ENCODE data around the gene INO80D. TPM values are rescaled to one million over a fixed set of nuclear protein-coding genes. Genes with fewer than 3 reads are reported as not detected.

The INO80D gene
- total RNA-seq, 2 experiments from 2014 or later: 45.3 to 48.9 TPM

DNA sequence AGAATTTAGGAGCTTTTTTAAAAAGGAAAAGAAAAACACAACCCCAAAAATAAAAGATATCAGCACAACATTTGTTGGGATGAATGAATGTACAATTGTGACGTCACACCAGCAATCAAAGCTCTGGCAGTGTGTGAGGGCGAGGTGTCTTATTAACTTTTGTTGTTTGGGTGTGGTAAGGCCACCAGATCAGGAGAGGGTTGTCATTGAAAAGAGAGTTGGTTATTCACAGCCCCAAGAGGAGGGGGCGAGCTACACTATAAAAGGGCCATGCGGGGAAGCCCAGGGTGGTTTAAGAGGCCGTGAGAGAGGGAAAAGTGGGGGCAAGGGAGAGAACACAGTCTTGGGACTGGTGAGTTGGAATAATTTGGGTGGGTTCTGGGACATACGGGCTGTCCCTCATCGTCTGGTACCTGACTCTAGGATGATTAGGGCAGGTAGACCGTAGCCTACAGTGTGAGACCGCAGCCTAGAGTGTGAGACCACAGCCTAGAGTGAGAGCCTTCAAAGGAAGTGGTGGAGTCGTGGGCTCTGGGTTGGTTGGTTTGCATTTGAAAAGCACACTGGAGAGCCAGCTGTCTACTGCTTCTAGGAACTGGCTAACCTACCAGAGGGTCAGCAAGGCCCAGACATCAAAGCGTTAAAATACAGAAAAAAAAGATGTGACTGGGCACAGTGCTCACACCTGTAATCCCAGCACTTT lies 128.4 kb downstream of the INO80D start:
- H3K4me1 ChIP-seq (ENCODE audit: insufficient read depth, low read length): no peaks in the 10 kb centered on the region
- H3K36me3 ChIP-seq (ENCODE audit: insufficient read depth, low read length): no peaks in the 10 kb centered on the region
- H3K27ac ChIP-seq (ENCODE audit: low read depth in 1 of 2, low read length in 2 of 2): no peak overlapping the region
- Mint-ChIP-seq H3K36me3 (ENCODE audit: low read depth) (no peaks in the 10 kb centered on the region), H3K4me1 (ENCODE audit: low read depth) (no peaks in the 10 kb centered on the region), H3K9me3 (no peaks in the 10 kb centered on the region), H3K4me3 (no peak overlapping the region), H3K27ac (no peak overlapping the region), H3K27me3 (no peaks in the 10 kb centered on the region)
- ChIA-PET CTCF (interaction anchor here (1.3 kb wide), 1 partner anchor 9 kb away, joined by 6 read pairs; no protein-coding TSS in a partner anchor), POLR2A (no interaction called here)
- intact Hi-C loops (cut with DNase I, micrococcal nuclease): no loop called here
- TF ChIP-seq CTCF (IDR thresholded peaks at IDR 0.05): no peak
- DNase-seq (peak in 1 of 14 experiments; percentile 30), ATAC-seq (ENCODE audit: poor library complexity) (no peak)
- no peaks in the 10 kb centered on the region for H3K27me3 ChIP-seq (ENCODE audit: control insufficient read depth in 1 of 2, insufficient read depth in 2 of 2, low read length in 2 of 2)
- no peak overlapping the region for H3K4me3 ChIP-seq (ENCODE audit: low read length)
- no peaks in the 10 kb centered on the region for H3K9me3 ChIP-seq (ENCODE audit: control insufficient read depth in 1 of 2, insufficient read depth in 1 of 2, low read length in 2 of 2)

DNA sequence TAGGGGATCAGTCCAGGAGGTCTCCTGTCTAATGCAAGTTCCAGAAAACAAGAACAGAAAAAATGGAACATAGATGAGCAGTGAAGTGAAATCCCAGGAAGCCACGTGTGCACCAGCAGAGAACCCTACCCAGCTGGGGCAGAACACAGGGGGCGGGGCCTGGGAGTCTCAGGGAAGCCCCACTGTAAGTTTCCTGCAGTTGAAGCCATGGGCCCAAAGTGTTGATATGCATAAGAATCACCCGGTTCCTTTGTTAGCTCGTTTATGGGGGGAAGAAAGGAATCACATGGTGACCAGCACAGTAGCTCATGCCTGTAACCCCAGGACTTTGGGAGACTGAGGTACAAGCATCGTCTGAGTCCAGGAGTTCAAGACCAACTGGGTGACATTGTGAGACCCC lies 131.3 kb downstream of the INO80D start:
- H3K27ac Mint-ChIP-seq: no peak overlapping the region
- no peak for TF ChIP-seq CTCF (IDR thresholded peaks at IDR 0.05)
- DNase-seq: no peak
- Histone ChIP-seq H3K36me3 (ENCODE audit: insufficient read depth, low read length) (no peaks in the 10 kb centered on the region), H3K4me3 (ENCODE audit: low read length) (no peak overlapping the region), H3K27ac (ENCODE audit: low read depth in 1 of 2, low read length in 2 of 2) (no peak overlapping the region), H3K27me3 (ENCODE audit: control insufficient read depth in 1 of 2, insufficient read depth in 2 of 2, low read length in 2 of 2) (no peaks in the 10 kb centered on the region), H3K9me3 (ENCODE audit: control insufficient read depth in 1 of 2, insufficient read depth in 1 of 2, low read length in 2 of 2) (no peaks in the 10 kb centered on the region), H3K4me1 (ENCODE audit: insufficient read depth, low read length) (no peaks in the 10 kb centered on the region)
- no peaks in the 10 kb centered on the region for H3K36me3 Mint-ChIP-seq (ENCODE audit: low read depth)
- ChIA-PET POLR2A (no interaction called here), CTCF (no interaction called here)
- no peaks in the 10 kb centered on the region for H3K4me1 Mint-ChIP-seq (ENCODE audit: low read depth)
- H3K27me3 Mint-ChIP-seq: peaks cover 5% of the 10 kb centered on the region
- intact Hi-C loops (cut with DNase I, micrococcal nuclease): no loop called here
- no peak for ATAC-seq (ENCODE audit: poor library complexity)
- no peak overlapping the region for H3K4me3 Mint-ChIP-seq
- no peaks in the 10 kb centered on the region for H3K9me3 Mint-ChIP-seq

DNA sequence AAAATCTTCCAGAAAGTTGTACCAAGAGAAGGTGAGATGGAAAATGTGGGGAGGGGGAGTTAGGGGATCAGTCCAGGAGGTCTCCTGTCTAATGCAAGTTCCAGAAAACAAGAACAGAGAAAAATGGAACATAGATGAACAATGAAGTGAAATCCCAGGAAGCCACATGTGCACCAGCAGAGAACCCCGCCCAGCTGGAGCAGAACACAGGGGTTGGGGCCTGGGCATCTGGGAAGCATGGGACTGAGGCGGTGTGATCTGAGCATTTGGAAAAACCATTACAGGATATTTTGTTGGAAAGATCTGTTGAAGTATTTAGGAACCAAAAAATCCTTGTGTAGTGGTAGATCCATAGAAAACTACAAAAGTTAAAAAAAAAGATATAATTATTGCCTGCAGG lies 133.7 kb downstream of the INO80D start:
- ChIA-PET CTCF (no interaction called here), POLR2A (no interaction called here)
- Histone ChIP-seq H3K4me3 (ENCODE audit: low read length) (no peak overlapping the region), H3K4me1 (ENCODE audit: insufficient read depth, low read length) (peaks cover 4% of the 10 kb centered on the region), H3K36me3 (ENCODE audit: insufficient read depth, low read length) (no peaks in the 10 kb centered on the region), H3K27me3 (ENCODE audit: control insufficient read depth in 1 of 2, insufficient read depth in 2 of 2, low read length in 2 of 2) (peaks cover 0 to 4% of the 10 kb centered on the region in 2 experiments), H3K9me3 (ENCODE audit: control insufficient read depth in 1 of 2, insufficient read depth in 1 of 2, low read length in 2 of 2) (no peaks in the 10 kb centered on the region), H3K27ac (ENCODE audit: low read depth in 1 of 2, low read length in 2 of 2) (no peak overlapping the region)
- ATAC-seq (ENCODE audit: poor library complexity): no peak
- H3K4me3 Mint-ChIP-seq: no peak overlapping the region
- H3K27ac Mint-ChIP-seq: no peak overlapping the region
- TF ChIP-seq CTCF (IDR thresholded peaks at IDR 0.05): no peak
- no peaks in the 10 kb centered on the region for H3K9me3 Mint-ChIP-seq
- peaks cover 17% of the 10 kb centered on the region for H3K27me3 Mint-ChIP-seq
- H3K36me3 Mint-ChIP-seq (ENCODE audit: low read depth): no peaks in the 10 kb centered on the region
- no peak for DNase-seq
- H3K4me1 Mint-ChIP-seq (ENCODE audit: low read depth): no peaks in the 10 kb centered on the region
- intact Hi-C loops (cut with DNase I, micrococcal nuclease): no loop called here
